ENCODE results near the gene SETD1B. TPM values are rescaled to one million over a fixed set of nuclear protein-coding genes. Genes with fewer than 3 reads are reported as not detected.
A peak's percentile ranks its signal among the peaks of the same experiment; 100 is the strongest.
"Not testable (repeated sequence)": the region's sequence is repeated elsewhere in the genome, so short reads cannot be mapped to it uniquely, and the experiment has no call there.

Gene SETD1B
- polyA plus RNA-seq, 3 donors, result 16.6 to 20.5 (median 17.9) TPM

GRCh38 chr12:121857322-121858246 is 53.8 kb downstream of the SETD1B start:
- no peak for DNase-seq

DNA sequence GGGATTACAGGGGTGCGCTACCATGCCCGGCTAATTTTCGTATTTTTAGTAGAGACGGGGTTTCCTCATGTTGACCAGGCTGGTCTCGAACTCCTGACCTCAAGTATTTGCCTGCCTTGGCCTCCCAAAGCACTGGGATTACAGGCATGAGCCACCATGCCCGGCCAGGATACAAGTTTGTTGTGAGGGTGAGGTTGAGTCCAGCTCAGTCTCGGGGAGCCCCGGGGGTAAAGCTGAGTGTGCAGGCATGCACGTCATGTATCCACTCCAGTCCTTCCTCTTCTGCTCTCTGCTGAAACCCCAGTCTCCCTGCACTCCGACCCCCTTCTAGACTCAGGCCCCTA is 54.5 kb downstream of the SETD1B start:
- DNase-seq, result no peak

DNA sequence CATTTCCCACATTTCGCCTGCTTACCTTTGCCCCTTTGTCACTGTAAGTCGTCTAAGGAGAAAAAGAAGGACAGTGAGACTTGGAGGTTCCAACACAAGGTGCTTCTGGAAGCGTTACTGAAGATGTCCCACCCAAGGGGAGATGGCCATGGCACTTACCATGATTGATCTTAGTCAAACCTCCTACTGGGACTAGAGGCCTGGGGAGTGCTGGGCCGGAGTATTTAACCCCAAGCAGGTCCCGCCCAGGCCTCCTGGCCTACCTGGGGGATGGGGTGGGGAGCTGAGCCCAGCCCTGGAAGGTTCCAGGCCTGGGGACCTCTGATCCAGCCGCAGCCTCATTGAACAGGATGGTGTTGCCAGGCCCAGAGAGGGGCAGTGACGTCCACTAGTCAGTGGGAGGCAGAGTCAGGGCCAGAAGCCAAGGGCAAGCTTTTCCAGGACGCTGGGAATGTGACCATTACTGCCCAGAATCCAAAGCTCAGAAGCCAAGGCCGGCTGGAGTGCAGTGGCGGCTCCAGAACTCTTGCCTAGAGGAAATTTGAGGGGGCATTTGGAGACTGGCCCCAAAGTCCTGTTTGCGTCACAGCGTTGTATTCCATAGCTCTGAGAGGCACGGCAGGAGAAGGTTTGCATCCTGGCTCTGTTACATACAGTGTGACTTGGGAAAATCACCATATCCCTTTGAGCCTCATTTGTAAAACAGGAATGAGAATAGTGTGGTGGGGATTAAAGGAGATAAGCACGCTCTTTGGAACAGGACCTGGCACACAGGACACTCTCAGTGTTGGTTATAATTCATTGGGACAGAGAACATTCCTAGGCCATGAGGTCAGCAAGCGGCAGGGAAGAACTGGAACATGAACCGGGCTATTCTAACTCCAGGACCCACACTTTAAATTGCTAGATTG is 55.1 kb downstream of the SETD1B start, which contains the start of gene HPD:
TSS of gene HPD (minus strand) at position 198 of the 911 bp plus-strand sequence. CDS start at position 162, 36 bp downstream.
- DNase-seq, result peak; percentile 67

DNA sequence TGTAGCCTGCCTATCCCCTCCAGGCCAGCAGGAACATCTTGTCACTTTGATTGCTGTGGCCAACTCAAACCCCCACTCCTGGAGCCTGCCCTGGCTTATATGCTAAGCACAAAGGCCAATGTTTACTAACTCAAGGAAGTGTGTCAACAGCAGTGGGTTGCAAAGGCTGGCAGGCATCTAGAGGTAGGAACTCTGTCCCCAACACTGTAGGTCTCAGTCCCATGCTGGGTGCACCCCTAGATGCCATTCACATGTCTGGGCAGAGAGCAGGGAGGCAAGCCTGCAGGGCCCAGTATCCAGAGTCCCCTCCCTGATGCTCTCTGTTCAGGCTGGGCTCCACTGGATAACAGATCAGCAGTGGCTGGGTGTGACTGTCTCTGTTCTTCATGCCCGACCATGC is 56.4 kb downstream of the SETD1B start:
- no peak for DNase-seq

- DNase-seq, result not testable (repeated sequence)
These were observed 56.9 kb downstream of the SETD1B start for GRCh38 chr12:121860699-121861098.

GRCh38 chr12:121861636-121862254 is 57.9 kb downstream of the SETD1B start:
- peak; percentile 34 for DNase-seq

DNA sequence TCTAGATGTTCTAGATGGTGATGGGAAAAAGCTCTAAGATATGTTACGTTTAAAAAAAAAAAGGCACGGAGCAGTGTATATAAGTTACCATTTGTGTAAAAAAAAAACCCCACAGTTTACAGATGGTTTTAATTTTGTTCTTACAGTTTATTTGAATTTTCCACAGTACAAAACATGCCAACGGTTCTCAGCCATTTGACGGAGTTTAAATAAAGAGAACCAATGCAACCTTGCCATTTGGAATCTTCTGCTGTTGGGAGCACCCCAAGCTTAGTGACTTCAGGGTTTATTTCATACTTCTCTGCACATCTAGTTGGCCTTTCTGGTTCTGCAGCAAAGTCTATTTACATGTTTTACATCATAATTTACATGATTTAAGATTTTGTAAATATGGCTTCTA is 62.5 kb downstream of the SETD1B start:
- no peak for DNase-seq

GRCh38 chr12:121869229-121869628 is 65.4 kb downstream of the SETD1B start:
- DNase-seq, result not testable (repeated sequence)

DNA sequence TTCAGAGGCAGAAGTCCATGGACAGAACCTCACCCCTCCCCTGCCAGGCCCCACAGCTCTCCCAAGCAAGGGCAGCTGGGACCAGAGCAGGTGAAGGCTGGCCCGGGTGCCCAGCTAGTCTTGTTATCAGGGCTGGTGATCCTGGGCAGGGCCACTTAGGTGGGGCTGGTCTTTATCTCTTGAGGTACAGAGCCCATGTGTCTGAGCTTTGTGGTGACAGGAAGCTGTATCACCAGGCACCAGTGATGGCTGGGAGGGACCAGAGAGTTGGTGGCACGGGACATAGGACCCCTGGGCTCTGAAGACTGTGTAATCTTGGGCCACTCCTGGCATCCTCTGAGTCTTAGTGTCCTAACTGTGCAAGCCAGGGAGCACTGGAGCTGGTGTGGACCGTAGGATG is 67.7 kb downstream of the SETD1B start:
- no peak for DNase-seq

GRCh38 chr12:121872546-121873215 is 68.9 kb downstream of the SETD1B start:
- peak; percentile 73 for DNase-seq

DNA sequence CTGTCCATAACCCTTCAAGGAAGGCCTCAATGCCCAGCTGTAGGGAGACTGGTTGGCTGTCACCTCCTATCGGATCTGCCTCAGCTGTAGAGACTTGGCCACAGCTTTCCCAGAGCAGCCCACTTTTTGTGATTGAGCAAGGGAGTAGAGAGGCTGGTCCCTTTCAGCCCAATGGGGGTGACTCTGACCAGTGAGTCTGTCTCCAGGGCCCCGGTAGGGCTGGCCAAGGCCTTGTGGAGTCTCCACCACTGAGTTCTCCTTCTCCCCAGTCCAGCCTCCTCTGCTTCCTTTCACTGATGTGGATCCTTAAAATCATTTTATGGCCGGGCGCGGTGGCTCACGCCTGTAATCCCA is 69.4 kb downstream of the SETD1B start:
- DNase-seq, result no peak

GRCh38 chr12:121874071-121874470 is 70.3 kb downstream of the SETD1B start:
- DNase-seq, result no peak

DNA sequence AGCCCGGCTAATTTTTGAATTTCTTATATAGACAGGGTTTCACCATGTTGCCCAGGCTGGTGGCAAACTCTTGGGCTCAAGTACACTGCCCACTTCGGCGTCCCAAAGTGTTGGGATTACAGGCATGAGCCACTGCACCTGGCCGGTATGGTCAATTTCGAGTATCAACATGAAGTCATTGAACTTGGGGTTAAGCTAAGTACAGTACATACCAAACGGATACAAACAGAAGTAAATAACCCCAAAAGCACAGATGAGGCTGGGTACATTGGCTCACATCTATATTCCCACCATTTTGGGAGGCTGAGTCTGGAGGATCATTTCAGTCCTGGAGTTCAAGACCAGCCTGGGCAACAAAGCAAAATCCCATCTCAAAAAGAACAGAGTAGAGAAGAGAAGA is 71.8 kb downstream of the SETD1B start:
- DNase-seq, result no peak

- not testable (repeated sequence) for DNase-seq
These were observed 72.3 kb downstream of the SETD1B start for GRCh38 chr12:121876080-121876447.

Other genes starting within 250 kb of the SETD1B start
- 10 to 100 TPM; 77.4 to 80.0 (median 79.4) TPM for gene KDM2B, start 223.0 kb upstream of the SETD1B start, polyA plus RNA-seq (ENCODE audit: insufficient read length in 3 of 3)
- 10 to 100 TPM; 13.7 to 17.2 (median 15.9) TPM for gene ORAI1, start 177.5 kb upstream of the SETD1B start, polyA plus RNA-seq (ENCODE audit: insufficient read length in 3 of 3)
- gene MORN3, start 134.4 kb upstream of the SETD1B start, polyA plus RNA-seq (ENCODE audit: insufficient read length in 3 of 3), result 1 to 10 TPM; 1.8 to 2.5 (median 1.9) TPM
- gene TMEM120B, start 91.3 kb upstream of the SETD1B start, polyA plus RNA-seq (ENCODE audit: insufficient read length in 3 of 3), result 10 to 100 TPM; 10.4 to 16.8 (median 15.7) TPM
- gene RHOF, start 10.3 kb upstream of the SETD1B start, polyA plus RNA-seq (ENCODE audit: insufficient read length in 3 of 3), result 10 to 100 TPM; 12.3 to 13.2 (median 12.9) TPM
- 1 to 10 TPM; 3.2 to 5.0 (median 4.4) TPM for gene HPD, start 54.9 kb downstream of the SETD1B start, polyA plus RNA-seq (ENCODE audit: insufficient read length in 3 of 3)
- gene PSMD9, start 84.8 kb downstream of the SETD1B start, polyA plus RNA-seq (ENCODE audit: insufficient read length in 3 of 3), result 10 to 100 TPM; 48.3 to 60.2 (median 57.2) TPM
- gene CFAP251, start 114.6 kb downstream of the SETD1B start, polyA plus RNA-seq (ENCODE audit: insufficient read length in 3 of 3), result 10 to 100 TPM in 2 of 3 donors, 1 to 10 TPM in 1; 7.8 to 16.1 (median 15.4) TPM
- gene BCL7A, start 217.9 kb downstream of the SETD1B start, polyA plus RNA-seq (ENCODE audit: insufficient read length in 3 of 3), result 10 to 100 TPM; 39.8 to 45.1 (median 40.7) TPM

All from renal pelvis (tissue), 4 donors.